HG03045 (cell line): ENCODE results near the gene HIPK2.

Source experiments
- ATAC-seq: cut with Tn5 transposase; IDR thresholded peaks from one replicate; pipeline ENCODE4 v1.9.1; 2021; ENCODE audit warnings: mild to moderate bottlenecking, moderate library complexity; ENCODE audit not compliant: unreplicated experiment

The HIPK2 gene

DNA sequence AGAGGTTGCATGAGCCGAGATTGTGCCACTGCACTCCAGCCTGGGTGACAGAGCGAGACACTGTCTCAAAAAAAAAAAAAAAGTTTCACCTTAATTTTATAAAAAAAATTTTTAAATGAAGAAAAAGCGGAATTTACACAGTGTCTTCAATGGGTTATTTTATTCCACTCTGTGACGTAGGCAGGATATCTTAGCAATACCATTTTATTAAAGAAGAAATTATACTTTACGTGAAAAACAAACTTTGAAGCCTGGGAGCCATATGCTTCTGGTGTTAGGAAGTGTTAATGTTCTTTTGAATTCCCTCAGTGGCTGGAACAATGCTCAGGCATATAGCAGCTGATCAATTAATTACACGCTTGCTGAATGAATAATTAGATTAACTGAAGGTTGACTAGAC lies 176.6 kb downstream of the HIPK2 start:
- ATAC-seq: no peak

DNA sequence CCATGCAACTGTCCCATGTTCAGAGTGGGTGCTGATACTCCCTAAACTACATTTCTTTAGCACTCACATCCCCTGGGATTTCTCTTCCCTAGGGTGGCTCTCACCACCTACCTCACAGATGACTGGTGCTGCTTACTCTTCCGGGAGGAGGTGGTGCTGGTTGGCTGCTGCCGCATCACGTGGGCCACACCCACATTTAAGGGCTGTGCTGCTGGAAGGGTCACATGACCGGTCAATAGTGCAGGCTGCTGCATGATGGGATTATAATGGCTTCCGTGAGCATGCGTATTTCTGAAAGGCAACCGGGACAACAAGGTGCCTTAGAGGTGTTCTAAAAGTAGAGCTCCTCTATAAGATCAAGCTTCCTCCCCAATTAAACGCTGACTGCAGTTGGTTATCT lies 177.5 kb downstream of the HIPK2 start:
- no peak for ATAC-seq

DNA sequence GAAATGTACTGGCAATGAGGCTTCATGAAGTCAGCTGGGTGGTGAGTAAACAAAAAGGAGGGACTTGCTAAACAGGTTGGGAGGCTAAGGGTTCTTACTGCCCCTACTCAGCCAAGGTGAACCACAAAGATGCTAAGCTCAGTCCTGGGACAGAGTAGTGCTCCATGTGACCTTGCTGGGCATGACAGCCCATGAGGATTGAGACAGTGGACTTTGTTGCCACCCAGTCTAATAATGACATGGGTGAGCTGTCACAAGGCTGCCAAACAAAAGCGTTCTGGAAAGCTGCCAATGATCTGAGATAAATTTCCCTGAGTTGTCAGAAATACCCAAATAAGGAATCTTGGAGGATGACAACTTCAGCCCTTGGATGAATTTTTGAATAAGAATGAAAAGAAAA lies 179.2 kb downstream of the HIPK2 start:
- no peak for ATAC-seq

DNA sequence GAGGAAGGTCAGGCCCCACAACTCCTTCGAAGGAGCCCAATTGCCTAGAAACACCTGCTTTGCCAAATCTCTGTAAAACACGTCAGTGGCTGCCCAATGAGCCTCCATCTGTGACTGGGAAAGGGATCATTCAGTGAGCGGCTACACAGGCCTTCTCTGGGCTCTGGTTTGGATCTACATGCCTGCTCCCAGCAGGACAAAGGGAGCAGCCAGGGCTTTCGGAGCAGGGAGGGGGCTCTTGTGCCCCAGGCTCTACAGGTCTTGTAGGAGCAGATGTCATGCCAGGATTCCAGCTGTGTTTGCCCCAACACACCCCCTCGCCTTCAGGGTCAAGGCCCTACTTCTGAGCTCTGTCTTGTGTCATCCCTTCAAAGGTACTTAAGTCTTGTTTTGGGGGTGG lies 180.8 kb downstream of the HIPK2 start:
- no peak for ATAC-seq

DNA sequence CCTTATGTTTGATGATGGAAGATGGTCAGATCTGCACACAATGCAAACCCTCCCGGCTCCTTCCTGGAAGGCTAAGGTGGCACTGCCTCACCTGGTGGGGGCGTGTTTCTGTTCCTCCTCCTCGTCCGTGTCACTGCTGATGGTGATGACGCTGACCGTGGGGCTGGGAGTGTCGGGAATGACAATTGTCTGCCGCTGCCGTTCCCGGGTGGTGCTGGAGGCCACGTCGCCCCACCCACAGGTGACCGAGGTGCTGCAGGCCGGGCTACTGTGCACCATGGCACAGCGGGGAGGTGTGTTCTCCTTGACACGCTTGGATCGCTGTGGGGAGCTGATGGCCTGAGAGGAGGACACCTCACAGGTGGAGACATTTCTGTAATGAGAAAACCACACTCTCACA lies 181.2 kb downstream of the HIPK2 start:
- no peak for ATAC-seq

DNA sequence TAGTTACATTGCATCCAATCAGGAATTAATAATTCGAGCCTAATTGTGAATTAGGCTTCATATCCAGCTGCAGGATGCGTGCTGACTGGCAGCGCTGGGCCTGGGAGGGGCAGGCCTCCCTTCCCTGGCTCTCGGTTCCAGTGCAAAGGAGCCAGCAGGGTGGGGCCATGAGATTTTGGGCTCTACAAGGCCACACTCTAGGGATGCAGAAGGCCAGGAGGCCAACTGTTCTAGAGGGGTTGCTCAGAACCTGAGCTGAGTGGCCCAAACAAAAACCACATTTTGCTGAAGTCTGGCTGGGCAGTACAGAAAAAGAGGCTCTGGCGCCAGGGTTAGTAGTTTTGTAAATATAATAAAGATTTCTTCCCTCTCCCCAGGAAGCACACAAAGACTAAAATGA lies 182.0 kb downstream of the HIPK2 start:
- ATAC-seq: no peak

DNA sequence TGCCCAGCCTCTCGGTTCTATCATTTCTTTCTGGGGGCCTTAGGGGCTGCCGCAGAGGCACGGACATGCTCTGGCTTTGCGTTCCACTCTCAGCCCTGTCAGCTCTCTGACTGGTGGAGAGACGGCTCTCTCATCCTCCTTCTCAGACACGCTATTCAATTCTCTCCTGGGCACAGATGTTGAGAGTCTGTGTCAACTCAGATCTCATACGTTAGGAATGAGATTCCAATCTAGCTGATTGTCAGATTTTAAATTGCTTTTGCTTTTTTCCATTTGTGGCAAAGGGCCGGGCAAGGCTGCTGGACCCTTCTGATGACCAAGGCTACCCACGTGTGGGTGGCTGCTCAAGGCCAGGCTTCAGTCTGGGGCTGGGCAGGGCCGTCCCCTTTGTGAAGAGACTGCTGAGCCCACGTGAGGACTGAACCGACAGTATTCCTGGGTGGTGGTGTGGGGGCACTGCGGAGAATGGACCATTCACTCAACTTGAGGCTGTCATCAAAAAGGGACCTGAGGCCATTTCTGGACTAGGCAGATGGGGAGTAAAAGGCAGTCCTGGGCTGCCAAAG lies 182.8 kb downstream of the HIPK2 start:
- no peak for ATAC-seq

DNA sequence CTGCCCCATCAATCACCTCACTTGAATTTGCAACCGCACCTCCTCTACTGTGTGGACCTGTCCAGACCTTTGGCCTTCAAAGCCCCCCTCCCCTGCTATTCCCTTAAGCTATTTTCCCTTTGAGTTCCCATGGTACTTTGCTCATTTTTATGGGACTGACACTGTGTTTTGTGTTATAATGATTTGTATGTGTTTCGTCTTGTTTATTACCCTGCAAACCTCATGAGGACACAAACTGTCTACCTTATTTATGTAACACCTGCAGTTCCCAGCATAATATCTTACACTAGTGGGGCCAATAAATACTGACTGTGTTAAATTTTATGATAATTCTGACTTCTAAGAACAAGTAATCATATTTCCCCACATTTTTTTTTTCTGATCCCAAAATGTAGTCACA lies 183.7 kb downstream of the HIPK2 start:
- no peak for ATAC-seq

DNA sequence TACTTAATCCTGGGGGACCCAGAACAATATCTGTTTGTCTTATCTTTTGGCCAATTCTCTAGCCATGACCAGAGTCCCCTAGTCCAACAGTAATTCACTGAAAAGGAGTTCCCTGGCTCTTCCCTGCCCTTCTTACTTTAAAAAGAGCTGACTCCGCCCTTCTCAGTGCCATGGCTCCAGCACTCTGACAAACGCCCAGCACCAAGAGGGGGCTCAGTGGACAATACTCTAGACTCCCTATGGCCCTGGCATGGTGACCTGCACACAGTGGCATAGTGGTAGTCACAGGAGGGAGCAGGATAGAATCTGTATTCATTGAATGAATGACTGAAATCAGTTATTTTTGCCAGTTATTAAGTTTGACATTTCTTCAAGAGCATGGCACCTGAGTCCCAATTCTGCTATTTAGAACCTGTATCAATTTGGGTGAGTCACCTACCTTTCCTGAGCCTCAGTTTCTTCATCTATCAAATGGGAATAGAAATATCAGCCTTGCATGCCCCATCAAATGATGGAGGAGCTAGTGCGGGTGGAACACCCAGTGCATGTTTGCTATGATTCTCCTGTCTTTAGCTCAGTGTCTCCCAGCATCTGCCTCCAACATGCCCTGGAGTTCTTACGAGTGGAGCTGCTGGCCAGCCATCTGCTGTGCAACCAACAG lies 184.9 kb downstream of the HIPK2 start:
- no peak for ATAC-seq

DNA sequence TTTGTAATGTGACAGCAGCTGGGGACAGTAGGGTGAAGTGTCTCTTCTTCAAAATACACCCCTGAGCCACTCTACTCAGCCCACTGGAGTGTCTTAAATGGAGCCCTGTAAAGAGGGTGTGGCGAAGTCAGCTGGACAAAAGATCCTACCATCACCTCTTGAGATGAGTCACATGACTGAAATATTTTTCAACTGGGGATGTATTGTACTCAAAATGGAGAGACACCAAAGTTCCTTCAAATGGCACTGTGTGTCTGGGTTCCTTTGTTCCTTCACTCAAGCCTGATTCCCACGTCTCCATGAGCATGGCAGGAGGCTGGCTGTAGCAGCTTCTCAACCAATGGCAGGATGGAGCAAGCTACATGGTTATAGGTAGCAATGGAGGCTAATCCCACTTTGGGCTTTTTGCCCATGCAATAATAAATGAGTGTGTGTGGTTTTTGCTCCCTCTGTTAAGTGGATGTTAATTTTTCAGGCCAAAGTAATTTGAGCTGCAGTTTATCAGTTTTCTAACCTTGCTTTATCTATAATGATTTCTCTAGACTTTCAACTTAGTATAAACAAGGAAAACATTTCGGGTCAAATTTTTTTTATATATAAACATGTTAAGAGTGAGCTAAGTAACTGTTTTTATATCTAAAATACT lies 186.1 kb downstream of the HIPK2 start:
- ATAC-seq: no peak

DNA sequence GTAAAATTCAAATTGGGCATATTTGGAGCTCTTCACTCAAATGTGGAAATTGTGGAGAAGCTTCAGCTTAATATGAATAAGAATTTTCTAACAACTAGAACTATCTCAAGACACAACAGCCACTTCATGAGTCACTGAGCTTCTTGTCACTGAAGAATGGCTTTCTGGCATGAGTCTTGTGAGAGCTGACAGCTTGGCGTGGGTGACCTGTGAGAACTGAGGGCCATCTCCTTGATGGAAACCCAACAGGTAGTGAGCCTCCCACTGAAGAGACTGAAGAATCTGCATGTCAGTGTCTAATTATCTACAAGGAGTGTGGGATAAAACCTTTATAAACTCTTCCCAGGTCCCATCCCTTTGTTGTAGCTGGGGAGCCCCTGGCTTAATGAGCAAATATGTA lies 188.3 kb downstream of the HIPK2 start:
- ATAC-seq: no peak

DNA sequence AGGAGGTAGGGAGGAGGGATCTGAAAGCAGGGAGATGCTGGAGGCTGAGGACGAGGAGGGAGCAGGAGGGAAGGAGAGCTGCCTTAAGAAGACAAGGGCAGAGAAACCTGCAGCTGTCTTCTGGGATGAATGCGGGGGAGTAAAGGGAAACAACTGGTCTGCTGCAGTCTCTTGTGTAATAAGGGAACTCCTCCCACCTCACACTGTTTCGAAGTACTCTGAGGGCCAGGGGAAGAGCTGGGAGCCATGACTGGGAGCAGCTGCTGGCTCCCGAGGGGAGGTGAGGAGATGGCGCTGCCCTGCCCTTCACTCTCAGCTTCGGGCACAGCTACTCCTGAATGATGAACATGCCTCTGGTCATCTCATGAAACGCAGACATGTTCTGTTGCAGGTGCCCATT lies 189.2 kb downstream of the HIPK2 start:
- no peak for ATAC-seq

DNA sequence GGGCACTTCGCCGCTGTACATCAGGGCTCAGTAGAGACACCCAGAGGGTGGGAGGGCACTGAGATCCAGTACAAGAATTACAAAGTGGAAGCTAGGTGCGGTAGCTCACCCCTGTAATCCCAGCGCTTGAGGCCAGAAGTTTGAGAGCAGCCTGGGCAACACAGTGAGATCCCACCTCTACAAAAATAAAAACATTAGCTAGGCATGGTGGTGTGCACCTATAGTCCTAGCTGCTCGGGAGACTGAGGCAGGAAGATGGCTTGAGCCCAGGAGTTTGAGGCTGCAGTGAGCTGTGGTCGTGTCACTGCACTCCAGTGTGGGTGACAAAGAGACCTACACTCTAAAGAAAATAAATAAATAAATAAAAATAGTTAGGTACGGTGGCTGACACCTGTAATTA lies 190.3 kb downstream of the HIPK2 start:
- no peak for ATAC-seq

DNA sequence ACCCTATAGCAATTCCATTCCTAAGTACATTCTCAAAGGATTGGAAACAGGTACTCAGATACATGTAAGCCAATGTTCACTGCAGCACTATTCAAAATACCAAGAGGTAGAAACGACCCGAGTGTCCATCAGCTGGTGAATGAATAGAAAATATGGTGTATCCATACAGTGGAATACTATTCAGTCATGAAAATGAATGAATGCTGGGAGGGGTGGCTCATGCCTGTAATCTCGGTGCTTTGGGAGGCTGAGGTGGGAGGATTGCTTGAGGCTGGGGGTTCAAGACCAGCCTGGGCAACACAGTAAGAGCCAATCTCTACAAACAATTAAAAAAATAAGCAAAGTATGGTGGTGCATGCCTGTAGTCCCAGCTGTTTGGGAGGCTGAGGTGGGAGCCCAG lies 191.5 kb downstream of the HIPK2 start:
- no peak for ATAC-seq

DNA sequence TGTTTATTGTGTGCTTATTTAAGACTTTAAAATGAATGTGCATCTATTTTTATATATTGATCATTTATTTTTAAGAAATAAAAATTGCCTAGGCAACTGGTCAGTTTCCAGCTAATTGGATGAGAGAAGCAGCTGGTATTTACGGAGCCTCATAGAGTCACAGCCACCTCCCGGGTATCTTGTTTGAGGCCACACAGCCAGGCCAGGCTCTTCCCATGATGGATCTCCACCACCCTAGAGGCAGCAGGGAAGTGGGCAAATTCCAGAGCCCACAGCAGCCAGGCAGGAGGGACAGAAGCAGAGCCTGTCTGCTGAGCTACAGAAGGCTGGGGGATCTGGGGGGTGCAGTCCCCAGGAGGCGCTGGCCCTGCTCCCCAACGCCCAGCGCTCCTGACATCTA lies 192.8 kb downstream of the HIPK2 start:
- ATAC-seq: no peak

DNA sequence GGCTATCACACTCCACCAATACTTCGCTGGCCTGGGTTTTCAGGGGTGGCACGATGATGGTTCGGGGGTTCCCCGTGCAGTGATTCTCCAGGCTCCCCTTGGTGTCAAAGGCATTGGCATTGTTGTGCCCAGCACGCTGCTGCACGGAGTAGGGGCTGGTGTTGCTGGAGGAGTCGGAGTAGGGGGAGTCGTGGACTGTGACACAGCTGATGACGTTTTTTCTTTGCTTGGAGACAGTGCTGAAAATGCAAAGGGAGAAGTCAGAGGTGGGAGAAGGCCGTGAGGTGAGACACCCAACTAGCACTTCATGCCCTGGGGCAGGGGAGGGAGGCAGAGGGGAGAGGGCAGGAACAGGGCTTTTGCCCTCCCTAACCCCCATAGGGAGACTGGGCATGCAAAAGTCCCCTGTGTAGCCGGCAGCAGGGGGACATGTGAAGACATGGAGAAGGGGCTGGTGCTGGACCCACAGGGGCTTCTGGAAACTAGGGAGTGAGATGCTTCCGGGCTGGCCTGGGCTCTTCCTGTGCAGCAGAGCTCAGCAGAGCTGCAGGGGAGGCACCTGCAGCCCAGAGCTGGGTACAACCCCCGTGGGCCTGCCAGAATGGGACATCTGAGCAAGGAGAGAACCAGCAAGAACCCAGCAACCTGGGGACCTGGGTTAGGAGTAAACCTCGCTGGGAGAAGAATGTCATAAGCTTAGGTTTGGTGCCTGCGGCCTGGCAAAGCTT lies 193.8 kb downstream of the HIPK2 start:
- no peak for ATAC-seq

DNA sequence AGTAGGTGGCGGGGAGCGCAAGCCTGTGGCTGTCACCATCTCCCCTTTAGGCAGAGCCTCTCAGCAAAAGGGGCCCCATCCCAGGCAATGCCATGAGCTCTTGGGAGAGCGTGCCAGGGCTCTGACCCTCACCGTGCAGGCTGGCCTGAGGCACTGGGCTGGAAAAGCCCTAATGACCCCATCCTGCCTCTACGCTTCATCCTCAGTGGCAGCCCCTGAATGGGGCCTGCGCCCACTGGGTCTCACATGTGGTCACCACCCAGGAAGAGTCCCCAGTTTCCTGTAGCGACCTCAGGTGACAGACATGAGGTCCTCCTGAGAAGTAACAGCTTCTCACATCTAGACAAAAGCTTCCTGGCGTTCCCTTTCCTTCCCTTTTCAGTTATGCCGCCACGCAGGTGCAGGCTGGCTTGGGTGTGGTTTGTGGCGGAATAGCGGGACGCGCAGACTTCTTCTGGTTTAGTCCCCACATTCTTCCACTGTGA lies 195.1 kb downstream of the HIPK2 start:
- no peak for ATAC-seq

DNA sequence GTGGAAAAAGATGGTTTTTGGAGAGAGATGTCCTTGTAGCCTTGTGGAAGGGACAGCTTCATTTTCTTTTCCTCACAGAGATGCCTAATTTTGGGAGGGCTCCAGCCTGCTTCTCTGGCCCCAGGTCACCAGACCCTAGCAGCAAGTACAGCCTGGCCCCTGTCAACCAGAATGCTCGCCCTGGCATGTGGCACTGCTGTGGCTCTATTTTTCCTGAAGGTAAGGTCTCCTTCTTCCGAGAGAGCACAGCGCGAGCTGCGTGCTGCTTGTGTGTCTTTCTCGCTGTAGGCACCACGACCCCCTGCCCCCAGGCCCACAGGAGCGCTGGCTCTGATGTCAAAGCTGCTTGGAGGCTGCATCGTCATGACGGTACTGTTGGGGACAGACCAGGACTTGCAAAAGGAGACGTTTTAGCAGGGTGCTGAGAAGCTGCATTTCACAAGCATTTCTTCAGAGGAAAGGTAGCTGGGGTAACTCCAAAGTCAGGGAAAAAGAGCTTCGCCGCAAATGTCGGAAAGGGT lies 195.6 kb downstream of the HIPK2 start:
- ATAC-seq: no peak

DNA sequence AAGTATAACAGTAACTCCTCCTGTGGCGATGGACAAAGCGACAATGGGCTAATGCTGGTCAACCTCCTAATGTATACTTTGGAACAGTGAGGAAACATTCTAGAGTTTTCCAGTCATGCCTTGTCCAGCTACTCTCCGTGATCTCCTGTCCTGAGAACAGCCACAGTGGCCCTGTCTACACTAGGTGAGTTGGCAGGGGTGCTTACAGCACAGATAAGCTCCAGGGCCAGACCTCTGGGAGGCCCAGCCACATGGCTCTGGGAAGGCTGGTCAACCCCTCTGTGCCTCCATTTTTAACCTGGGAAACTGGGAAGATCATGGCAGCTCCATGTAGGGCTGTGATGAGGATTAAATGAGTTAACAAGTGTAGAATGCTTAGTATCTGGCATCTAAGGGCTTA lies 197.4 kb downstream of the HIPK2 start:
- ATAC-seq: no peak

DNA sequence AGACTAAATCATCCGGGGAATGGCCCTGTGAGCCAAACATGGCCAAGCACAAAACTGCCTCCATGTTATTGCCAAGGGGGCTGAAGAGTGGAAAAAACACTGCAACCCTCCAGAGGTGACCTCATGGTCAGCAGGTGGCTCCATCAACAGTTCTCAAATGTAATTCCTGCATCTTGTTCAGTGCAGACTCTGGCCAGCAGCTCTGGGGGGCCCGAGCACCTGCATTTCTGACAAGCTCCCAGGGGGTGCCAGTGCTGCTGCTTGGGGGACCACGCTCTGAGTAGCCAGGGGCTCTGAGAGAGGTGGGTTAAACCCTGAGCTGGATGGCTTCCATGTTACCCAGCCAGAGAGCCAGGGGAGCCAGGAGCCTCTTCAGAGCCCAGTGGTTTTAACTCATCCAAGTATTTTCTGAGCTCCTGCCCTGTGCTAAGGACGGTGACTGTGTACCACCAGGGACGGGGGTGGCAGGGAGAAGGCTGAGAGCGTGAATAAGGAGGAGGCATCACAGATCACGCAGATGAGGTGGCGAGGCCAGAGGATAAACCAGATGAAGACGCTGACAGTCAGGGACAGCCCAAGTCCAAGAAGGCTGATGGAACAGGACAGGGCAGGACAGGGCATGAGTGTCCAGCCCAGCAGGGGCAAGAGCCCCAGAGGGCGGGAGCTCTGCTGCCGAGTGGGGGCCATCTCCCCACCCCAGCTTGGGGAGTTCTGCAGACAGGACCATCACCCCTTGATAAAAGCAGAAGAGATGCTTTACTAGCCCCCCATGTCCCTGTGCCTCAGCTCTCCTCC lies 201.4 kb downstream of the HIPK2 start:
- ATAC-seq: no peak

DNA sequence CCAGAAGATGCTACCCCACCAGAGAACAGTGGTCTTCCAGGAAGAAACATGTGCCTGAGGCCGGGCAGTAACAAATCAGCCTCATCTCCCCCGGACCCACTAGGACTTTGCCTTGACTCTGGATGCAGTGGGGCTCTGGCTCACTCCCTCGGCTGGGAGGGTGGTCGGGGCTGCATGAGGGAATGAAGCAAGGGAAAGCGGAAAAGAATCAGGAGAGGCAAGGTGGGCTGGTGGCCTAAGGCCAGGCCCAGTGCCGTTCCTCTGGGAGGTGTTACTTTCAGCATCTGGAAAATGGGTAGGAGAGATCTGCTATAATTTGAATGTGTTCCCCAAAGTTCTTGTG lies 202.5 kb downstream of the HIPK2 start:
- no peak for ATAC-seq
